ENCODE measurements around the gene CYB561D2. TPM values are rescaled to one million over a fixed set of nuclear protein-coding genes. Genes with fewer than 3 reads are reported as not detected.

The CYB561D2 gene
- total RNA-seq, 1 donor from 2014 or later = 11.5 TPM

GRCh38 chr3:50371133-50371685 is 20.5 kb downstream of the CYB561D2 start:
- Histone ChIP-seq H3K4me1 (peaks cover 2% of the 10 kb centered on the region), H3K27me3 (no peaks in the 10 kb centered on the region), H3K9me3 (no peaks in the 10 kb centered on the region), H3K4me3 (no peak overlapping the region), H3K27ac (no peak overlapping the region), H3K36me3 (no peaks in the 10 kb centered on the region)
- intact Hi-C loops (cut with DNase I) = no loop called here
- no peak for TF ChIP-seq POLR2A (IDR thresholded peaks at IDR 0.05)
- no peak for TF ChIP-seq CTCF (IDR thresholded peaks at IDR 0.05)
- TF ChIP-seq POLR2AphosphoS5 (IDR thresholded peaks at IDR 0.05; ENCODE audit: insufficient read depth in 1 of 2, low read depth in 1 of 2) = no peak
- DNase-seq (ENCODE audit: extremely low spot score in 2 of 2) = no peak

GRCh38 chr3:50372349-50372748 is 21.7 kb downstream of the CYB561D2 start:
- Histone ChIP-seq H3K4me3 (no peak overlapping the region), H3K9me3 (no peaks in the 10 kb centered on the region), H3K27ac (no peak overlapping the region), H3K36me3 (no peaks in the 10 kb centered on the region), H3K4me1 (no peaks in the 10 kb centered on the region), H3K27me3 (no peaks in the 10 kb centered on the region)
- intact Hi-C loops (cut with DNase I) = no loop called here
- TF ChIP-seq POLR2AphosphoS5 (IDR thresholded peaks at IDR 0.05; ENCODE audit: insufficient read depth in 1 of 2, low read depth in 1 of 2) (no peak), POLR2A (IDR thresholded peaks at IDR 0.05) (no peak), CTCF (IDR thresholded peaks at IDR 0.05) (no peak)
- DNase-seq (ENCODE audit: extremely low spot score in 2 of 2) = no peak

GRCh38 chr3:50373146-50374051 is 22.7 kb downstream of the CYB561D2 start:
- H3K9me3 ChIP-seq = no peaks in the 10 kb centered on the region
- intact Hi-C loops (cut with DNase I) = no loop called here
- TF ChIP-seq CTCF (IDR thresholded peaks at IDR 0.05) = no peak
- no peak for TF ChIP-seq POLR2A (IDR thresholded peaks at IDR 0.05)
- TF ChIP-seq POLR2AphosphoS5 (IDR thresholded peaks at IDR 0.05; ENCODE audit: insufficient read depth in 1 of 2, low read depth in 1 of 2) = no peak

GRCh38 chr3:50374363-50375257 is 23.9 kb downstream of the CYB561D2 start:
- no peak for TF ChIP-seq POLR2A (IDR thresholded peaks at IDR 0.05)
- Histone ChIP-seq H3K4me3 (no peak overlapping the region), H3K36me3 (no peaks in the 10 kb centered on the region), H3K27ac (no peak overlapping the region), H3K9me3 (no peaks in the 10 kb centered on the region), H3K4me1 (no peaks in the 10 kb centered on the region), H3K27me3 (no peaks in the 10 kb centered on the region)
- DNase-seq (ENCODE audit: extremely low spot score in 2 of 2) = no peak
- intact Hi-C loops (cut with DNase I) = no loop called here

More at GRCh38 chr3:50373146-50374051, 22.7 kb downstream of the CYB561D2 start:
- no peaks in the 10 kb centered on the region for H3K4me1 ChIP-seq
- H3K4me3 ChIP-seq = no peak overlapping the region
- H3K27ac ChIP-seq = no peak overlapping the region
- H3K36me3 ChIP-seq = no peaks in the 10 kb centered on the region
- H3K27me3 ChIP-seq = no peaks in the 10 kb centered on the region
- no peak for DNase-seq (ENCODE audit: extremely low spot score in 2 of 2)

GRCh38 chr3:50375258-50375931 is 24.7 kb downstream of the CYB561D2 start:
- intact Hi-C loops (cut with DNase I) = no loop called here
- H3K4me1 ChIP-seq = no peaks in the 10 kb centered on the region
- no peaks in the 10 kb centered on the region for H3K9me3 ChIP-seq
- no peaks in the 10 kb centered on the region for H3K27me3 ChIP-seq
- H3K36me3 ChIP-seq = no peaks in the 10 kb centered on the region
- no peak overlapping the region for H3K4me3 ChIP-seq
- DNase-seq (ENCODE audit: extremely low spot score in 2 of 2) = no peak
- H3K27ac ChIP-seq = no peak overlapping the region
- TF ChIP-seq CTCF (IDR thresholded peaks at IDR 0.05) (no peak), POLR2AphosphoS5 (IDR thresholded peaks at IDR 0.05; ENCODE audit: insufficient read depth in 1 of 2, low read depth in 1 of 2) (no peak), POLR2A (IDR thresholded peaks at IDR 0.05) (no peak)

All from vagina (tissue), 2 donors.